GM19099 (cell line): ENCODE data around the gene SOX6.

Source experiments
- POLR2A ChIP-seq: IDR thresholded peaks from 3 replicates; pipeline ENCODE4 v1.6.1; 2011; ENCODE audit warnings: low read depth; ENCODE audit not compliant: insufficient read length; ENCODE audit errors: extremely low read depth

SOX6 gene

GRCh38 chr11:15947681-15948648 lies 408.4 kb downstream of the SOX6 start:
- no peak for TF ChIP-seq POLR2A

- no peak for TF ChIP-seq POLR2A
Observed at GRCh38 chr11:15945726-15946125, 410.6 kb downstream of the SOX6 start.

- no peak for TF ChIP-seq POLR2A
Observed at GRCh38 chr11:15944460-15944859, 411.9 kb downstream of the SOX6 start.

- TF ChIP-seq POLR2A: no peak
Observed at GRCh38 chr11:15943418-15944197, 412.7 kb downstream of the SOX6 start.

GRCh38 chr11:15942936-15943335 lies 413.4 kb downstream of the SOX6 start:
- TF ChIP-seq POLR2A: no peak

- no peak for TF ChIP-seq POLR2A
Observed at GRCh38 chr11:15942126-15942525, 414.2 kb downstream of the SOX6 start.

- TF ChIP-seq POLR2A: no peak
Observed at GRCh38 chr11:15941206-15941770, 415.1 kb downstream of the SOX6 start.

GRCh38 chr11:15940462-15941205 lies 415.7 kb downstream of the SOX6 start:
- TF ChIP-seq POLR2A: no peak

GRCh38 chr11:15938983-15939382 lies 417.4 kb downstream of the SOX6 start:
- no peak for TF ChIP-seq POLR2A

GRCh38 chr11:15938121-15938611 lies 418.2 kb downstream of the SOX6 start:
- TF ChIP-seq POLR2A: no peak

GRCh38 chr11:15937601-15938120 lies 418.7 kb downstream of the SOX6 start:
- TF ChIP-seq POLR2A: no peak

GRCh38 chr11:15936011-15936410 lies 420.3 kb downstream of the SOX6 start:
- TF ChIP-seq POLR2A: no peak

GRCh38 chr11:15935373-15935772 lies 421.0 kb downstream of the SOX6 start:
- TF ChIP-seq POLR2A: no peak

- TF ChIP-seq POLR2A: no peak
Observed at GRCh38 chr11:15933886-15934625, 422.3 kb downstream of the SOX6 start.
